HG03039 (cell line): ENCODE results near the gene NET1.
"Not testable (repeated sequence)": the region's sequence is repeated elsewhere in the genome, so short reads cannot be mapped to it uniquely, and the experiment has no call there.

Experiments used
- ATAC-seq: cut with Tn5 transposase; IDR thresholded peaks from one replicate; pipeline ENCODE4 v1.9.1; 2021; ENCODE audit warnings: mild to moderate bottlenecking, moderate library complexity; ENCODE audit not compliant: unreplicated experiment

The NET1 gene

DNA sequence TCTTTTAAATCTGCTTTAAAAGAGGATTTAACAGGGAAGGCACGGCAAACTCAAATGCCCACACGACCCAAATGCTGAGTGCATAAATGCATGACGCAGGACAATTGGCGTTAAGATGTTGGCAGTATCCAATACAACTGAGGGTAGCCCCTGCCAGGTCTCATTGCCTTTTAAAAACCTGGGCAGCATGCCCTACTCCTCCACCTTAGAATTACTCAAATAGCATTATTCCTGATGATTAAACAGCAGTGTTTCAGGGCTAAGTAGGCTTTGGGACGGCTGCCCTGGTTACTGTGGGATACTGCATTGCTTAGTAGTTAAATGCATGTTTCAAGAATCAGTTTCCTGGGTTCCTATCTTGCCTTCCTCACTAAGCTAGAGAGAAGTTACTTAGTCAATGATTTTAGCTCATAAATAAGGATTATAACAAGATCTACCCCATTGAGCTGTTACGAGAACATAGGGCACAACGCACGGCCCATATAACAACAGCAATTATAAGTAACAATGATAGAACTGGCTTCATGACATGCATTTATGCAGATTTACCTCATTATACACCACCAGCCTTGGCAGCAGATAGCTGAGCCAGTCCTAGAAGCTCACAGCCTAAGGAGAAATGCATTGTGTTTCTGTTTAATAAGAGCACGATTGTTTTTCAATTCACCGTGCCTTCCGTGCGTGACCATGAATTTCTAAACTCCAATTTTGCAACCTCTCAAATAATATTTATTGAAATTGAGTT is 15.6 kb upstream of the NET1 start:
- no peak for ATAC-seq

DNA sequence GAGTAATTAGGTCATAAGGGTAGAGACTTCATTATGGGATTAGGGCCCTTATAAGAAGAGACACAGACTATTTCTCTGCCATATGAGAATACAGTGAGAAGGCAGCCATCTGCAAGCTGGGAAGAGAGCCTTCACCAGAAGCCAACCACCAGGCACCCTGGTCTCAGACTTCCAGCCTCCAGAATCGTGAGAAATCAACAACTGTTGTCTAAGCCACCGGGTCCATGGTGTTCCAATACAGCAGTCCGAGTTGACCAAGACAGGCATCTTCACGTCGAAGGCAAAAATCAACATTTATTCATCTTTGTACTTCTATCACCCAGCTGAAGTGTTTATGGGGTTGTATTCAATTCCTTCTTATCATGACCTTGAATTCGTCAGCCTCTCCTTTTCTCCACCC is 13.0 kb upstream of the NET1 start:
- ATAC-seq, result no peak

DNA sequence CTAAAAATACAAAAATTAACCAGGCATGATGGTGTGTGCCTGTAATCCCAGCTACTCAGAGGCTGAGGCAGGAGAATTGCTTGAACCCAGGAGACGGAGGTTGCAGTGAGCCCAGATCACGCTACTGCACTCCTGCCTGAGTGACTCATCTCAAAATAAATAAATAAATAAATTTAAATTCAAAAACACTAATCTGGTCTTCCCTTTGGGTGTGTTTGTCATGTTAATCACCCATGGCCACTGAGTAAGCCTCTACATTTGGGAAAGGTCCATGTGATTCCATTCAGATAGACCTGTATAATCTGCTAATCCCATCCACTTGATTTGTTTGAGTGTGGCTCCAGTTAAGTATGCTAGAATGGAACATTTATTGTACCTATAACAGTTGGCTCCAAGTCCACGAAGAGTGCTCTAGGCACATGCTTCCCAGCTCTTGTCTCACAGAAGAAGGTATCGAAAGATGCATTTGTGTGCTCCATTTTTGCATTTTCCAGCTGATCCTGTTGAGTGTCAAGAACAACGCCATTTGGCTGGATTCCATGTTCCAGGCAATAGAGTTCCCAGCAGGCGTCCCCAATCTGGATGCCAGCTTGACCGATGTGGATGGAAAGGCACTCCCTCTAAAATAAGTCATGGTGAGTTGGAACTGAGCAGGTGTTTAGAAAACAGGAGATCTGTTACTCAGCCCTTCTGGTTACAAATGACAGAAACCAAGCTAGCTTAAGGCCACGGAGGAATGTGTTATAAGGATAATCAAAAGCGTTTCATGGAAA is 11.7 kb upstream of the NET1 start:
- ATAC-seq, result no peak

DNA sequence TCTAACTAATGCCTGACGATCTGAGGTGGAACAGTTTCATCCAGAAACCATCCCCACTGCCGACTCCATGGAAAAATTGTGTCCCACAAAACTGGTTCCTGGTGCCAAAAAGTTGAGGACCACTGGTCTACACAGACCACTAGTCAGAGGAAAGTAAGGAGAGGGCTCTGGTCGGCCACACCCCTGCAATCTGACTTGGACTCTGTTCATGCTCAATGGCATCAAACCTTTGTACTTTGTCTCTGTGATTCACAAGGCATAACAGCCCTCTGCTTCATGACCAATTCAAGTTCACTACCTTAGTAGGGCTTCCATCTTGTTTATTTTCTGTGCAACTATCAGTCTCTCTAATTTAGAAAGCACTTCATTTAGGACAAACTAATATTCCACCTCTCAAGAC is 9.6 kb upstream of the NET1 start:
- no peak for ATAC-seq

DNA sequence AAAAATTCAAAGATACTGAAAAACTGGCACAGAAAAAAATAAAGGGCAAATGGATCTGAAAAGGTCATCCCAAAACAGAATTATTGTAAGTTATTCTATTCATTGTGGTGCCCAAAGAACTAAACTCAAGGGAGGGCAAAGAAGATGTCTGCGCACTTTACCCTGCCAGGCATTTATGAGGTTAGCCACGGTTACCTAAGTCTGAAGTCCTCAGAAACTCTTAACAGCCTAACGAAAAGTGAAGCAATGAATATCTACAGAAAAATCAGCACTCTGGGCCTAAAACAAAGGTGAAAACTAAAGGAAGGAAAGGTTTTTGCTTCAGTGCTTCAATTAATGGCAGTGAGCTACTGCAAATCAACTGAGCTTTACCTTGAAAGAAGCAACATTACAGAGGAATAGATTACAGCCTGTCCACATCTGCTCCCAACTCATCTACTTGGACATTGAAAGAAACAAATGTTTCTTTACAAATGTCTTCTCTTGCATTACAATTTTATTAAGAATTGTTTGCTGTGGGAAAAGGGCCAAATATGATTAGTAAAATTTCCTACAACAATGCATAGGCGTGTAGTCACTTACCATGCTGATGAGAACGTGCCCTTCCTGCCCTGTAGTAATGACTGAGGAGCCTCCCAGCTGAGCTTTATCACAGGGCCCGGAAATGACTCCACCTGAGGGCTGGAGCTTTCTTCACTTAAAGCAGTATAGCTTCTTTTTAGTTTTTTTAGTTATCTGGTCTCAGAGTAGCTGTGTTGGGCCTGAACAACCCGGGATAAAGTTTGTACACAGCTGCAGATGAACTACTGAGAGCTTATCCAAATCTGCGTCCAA is 7.9 kb upstream of the NET1 start, which contains the start of gene TUBAL3:
Gene TUBAL3 (minus strand): TSS at position 621 of the 834 bp plus-strand sequence. CDS start 36 bp downstream, at position 585.
- no peak for ATAC-seq

DNA sequence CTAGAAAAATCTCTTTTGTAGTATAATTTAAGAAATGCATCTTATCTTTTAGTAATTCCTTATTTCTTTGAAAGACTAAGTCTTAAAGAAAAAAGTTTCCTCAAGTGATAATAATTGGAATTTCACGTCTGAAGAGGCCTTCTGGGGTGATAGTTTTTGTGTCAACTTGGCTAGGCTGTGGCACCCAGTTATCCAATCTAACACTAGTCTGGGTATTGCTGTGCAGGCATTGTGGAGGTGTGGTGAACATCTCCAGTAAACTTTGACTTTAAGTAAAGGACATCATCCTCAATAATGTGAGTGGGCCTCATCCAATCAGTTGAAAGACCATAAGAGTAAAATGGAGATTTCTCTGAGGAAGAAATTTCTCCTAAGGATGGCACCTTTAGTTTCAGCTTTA is 5.4 kb upstream of the NET1 start:
- ATAC-seq, result no peak

DNA sequence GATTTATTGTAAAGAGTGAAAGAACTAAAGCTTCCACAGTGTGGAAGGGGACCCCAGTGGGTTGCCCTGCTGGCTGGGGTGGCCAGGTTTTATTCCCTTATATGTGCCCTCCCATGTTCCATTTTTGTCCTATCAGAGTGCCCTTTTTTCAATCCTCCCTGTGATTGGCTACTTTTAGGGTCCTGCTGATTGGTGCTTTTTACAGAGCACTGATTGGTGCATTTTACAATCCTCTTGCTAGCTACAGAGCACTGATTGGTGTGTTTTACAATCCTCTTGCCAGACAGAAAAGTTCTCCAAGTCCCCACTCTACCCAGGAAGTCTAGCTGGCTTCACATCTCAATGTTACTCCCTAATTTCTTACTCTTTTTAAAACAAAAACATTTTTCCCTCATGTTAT is 1.6 kb upstream of the NET1 start:
- ATAC-seq, result not testable (repeated sequence)

DNA sequence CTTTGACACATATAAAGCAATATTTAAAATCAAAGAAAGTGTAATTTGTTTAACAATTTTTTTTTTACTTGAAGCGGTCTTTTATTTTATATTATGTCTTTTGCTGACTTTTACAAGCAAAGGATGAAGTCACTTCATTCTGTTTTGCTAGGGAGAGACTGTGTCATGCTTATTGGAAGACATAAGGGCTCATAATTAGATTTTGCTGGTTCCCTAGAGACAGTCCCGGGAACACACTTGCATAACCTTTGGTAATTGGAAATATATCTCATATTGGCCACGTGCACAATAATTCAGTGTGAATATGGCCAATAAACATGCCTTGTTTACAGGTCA is 448 bp upstream of the NET1 start:
- no peak for ATAC-seq

DNA sequence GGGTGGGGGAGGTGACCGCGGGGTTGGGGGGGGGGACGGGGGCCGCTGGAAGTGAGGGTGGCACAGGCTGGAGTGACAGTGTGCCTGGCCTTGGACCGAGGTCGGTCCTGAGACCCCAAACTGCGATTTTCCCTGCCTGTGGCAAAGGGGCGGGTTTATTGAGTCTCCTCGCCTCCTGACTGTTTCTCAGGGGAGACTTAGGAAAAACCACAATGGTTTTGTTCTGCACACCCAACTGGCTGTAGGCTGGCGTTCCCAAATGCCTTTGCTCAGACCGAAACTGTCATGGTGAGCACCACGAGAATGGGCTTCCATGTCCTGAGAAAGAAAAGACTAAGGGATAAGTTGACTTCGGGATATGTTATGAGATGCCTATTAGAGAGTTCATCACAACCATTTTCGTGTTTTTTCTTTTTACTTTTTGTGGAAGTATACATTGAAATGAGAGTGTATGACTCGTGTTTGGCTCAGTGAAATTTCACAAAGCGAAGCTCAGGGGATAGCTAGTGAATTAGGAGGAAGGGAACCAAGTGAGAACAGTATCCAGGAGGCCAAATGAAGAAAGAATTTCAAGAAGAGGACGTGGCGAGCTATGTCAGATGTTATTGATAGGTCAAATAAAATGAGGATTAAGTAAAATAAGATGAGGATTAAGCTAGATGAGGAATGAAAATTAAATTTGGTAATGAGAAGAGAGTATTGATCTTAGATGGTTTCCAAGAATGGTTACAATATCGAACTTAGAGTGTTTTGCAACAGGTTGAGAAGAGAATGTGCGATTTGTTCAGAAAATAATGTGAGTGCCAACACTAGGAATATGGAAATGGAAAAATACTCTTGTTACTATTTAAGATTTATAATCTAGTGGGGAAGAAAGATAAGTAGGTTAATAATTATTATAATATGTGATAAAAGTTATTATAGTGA is 918 bp downstream of the NET1 start:
- ATAC-seq, result no peak

DNA sequence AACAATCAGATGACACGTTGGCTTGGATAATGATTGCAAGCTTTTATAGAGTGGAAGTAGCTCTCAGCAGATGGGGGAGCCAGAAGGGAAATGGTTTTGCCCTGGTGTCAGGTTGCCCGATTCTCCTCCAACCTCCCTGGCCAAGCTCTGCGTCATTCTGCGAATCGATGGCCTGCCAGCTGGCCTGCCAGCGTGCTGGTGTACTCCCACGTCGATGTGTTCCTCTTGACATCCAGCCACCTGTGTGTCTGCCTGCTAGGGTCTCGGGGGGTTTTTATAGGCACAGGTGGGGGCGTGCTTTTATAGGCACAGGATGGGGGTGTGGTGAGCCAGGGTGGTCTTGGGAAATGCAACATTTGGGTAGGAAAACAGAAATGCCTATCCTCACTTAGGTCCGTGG is 4.6 kb downstream of the NET1 start:
- ATAC-seq, result no peak

DNA sequence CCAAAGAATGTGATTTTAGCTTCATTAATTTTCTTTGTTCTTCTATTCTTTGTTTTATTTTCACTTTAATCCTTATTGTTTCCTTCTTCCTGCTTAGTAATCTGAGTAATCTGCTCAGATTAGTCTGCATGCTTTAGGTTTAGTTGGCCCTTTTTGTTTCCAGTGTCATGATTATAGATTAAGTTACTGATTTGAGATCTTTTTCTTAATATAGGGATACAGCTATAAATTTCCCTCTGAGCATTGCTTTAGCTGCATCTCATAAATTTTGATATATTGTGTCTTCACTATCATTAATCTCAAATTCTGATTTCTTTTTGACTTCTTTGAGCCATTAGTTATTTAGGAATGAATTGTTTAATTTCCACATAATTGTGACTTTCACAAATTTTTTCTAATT is 6.2 kb downstream of the NET1 start:
- ATAC-seq, result no peak

DNA sequence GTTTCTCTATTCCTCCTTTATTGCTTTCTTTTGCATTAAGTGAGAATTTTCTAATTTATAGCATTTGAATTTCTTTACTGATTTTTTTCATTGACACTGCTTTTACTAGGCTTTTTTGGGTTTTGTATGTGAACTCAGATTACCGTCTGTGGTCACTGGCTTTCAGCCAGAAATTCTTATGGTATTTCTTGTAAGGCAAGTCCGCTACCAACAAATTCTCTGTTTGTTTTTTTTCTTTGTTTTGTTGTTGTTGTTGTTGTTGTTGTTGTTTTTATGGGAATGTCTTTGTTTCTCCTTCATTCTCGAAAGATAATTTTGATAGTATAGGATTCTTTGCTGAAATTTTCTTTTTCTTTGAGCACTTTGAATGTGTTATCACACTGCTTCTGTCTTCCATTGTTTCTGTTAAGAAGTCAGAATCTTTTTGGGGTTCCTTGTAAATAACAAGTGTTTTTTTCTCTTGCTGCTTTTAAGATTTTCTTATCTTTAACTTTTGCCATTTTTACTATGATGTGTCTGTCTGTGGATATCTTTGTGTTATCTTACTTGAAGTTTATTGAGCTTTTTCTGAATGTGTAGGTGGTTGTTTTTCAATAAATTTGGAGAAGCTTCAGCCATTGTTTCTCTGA is 7.2 kb downstream of the NET1 start:
- no peak for ATAC-seq

DNA sequence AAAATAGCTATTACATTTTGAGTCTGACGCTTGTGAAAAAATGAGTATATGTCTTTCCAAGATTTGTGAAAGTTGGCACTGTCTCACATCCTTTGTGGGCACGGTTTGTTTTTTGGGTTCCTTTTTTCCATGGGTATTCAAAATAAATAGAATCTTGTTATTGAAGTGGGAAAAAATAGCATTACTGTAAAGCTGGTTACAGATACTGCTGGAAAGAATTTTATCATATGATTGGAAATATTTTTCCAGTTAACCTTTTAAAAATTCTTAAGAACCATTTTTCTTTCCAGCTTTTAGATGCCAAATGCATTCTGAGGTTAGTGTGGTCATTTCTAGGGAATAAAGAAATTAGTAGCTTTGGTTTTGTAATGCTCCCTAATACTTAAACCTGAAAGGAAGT is 11.4 kb downstream of the NET1 start:
- ATAC-seq, result no peak

DNA sequence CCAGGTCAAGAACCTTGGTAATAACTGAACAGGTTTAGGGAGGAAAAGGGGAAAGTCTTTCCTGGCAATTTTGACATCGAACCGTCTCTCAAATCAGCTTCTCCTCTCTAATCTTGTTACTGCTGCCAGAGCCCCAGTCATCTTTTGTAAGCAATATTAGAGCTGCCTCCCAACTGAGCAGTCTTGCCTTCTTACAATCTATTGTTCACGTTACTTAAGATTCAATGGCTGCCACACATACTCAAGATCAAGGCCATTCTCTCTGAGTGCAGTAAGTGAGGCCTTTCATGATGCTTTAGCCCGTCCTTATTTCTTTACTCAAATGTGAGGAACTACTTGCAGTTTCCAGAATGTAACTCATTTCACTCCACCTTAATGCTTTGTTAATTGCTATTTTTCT is 12.4 kb downstream of the NET1 start:
- ATAC-seq, result no peak

DNA sequence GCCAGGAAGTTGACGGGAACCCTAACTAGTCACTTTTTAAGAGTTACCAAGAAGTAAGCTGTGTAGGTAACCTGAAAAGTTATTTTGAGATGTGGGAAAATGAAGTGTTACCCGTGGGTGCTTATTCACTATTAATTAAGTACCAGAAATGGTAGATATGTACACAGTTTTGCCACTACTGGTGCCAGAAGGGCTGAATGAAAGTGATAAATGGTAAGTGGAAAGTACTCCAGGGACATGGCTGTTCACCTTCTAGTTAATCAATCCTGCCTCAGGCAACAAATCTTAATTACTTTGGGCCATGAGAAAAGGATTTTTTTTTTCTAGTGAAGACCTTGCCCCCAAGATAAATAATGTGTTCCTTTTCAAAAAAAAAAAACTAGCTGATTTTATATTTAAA is 15.8 kb downstream of the NET1 start:
- ATAC-seq, result no peak

DNA sequence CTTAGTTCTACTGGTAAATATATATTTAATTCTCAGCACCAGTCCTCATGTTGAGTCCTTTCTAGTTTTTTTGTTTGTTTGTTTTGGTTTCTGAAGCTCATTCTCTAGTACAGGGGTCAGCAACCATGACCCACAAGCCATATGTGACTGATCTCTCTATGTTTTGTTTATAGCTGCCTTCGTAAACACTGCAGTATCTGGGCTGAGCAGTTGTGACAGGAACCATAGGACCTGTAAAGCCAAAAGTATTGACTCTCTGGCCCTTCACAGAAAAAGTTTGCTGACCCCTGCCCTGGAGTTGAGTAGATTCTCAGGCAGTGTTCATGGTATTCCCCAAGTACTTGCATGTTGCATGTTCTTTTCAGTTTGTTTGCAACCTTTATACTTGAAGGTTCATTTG is 20.8 kb downstream of the NET1 start:
- ATAC-seq, result no peak

DNA sequence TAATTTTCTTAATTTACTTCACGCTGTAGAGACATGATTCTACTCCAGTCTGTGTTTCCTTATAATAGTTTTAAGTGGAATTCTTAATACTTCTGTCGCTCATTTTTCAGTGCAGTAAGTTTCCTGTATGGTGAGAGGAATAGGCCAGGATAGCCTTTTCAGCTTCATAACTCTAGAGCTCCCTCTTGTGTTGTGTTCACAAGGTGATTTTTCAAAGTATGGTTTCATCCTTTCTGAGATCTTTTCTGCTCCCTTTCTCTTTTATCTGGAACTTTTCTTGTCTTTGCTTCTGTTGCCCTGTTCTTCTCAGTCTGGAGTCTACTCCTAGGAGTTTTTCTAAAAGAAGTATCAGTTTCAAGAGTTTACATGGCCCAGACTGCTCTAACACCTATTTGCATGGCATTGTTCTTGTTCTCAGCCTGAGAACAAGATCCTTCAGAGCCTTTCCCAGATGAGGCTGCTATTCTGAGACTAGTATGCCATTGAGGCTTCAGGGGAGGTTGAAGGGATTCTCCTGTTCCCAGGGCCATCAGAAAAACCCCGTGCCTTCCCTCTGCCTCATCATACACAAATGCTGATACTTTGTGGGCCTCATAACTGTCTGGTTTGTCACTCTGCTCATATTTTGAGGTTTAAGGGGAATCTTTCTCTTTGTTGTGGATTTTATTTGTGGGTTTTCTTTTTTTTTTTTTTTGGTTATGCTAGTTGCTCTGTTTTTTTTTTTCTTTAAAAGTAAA is 21.8 kb downstream of the NET1 start:
- ATAC-seq, result no peak

DNA sequence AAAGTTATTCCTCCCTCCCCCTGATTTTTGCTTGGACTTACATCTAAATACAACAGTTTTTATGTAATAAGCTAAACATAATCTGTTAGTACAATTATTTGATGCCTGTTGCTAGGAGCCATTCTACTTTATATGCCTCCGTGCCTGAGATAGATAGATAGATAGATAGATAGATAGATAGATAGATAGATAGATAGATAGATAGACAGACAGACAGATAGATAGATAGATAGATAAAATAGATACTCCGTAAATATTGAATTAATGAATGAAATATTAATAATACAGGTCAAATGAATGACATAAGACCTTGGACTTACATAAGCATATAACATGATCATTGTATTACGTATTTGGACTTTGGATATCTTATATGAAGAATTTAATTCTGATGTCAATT is 23.0 kb downstream of the NET1 start:
- no peak for ATAC-seq

DNA sequence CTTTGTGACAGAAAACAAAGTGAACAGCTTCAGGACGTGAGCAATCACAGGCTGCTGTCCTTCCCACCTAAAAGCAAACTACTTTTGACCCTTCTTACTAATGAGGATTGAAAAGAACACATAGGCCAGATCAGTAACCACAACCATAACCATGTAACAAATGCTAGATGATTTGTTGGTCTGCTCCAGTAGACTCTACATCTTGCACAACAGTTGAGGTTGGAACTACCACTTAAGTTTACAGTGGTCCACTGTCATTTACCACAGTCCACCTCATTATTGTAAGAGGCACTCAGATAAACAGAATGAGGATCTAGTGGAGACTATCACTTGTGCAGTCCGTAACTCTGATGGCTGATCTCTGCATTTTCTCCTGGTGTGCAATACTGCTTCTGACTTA is 27.8 kb downstream of the NET1 start:
- no peak for ATAC-seq

DNA sequence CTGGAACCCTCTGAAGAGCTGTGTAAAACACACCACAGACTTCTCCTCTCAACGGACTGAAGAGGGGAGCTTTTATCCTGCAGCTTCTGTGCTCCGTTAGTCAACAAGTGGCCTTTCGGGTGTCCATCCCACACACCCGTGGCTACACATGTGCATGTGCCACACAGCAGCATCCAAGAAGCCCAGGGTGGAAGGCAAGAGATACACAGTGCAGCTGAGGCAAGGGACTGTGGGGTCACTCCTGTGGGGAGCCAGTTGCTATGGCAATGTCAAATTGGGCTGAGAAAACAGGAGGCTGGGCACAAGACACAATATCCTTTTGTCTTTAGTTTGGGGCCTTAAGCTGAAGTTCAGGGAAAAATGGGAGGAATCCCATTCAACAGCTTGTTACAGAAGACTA is 28.7 kb downstream of the NET1 start:
- no peak for ATAC-seq
